TTC549 (cell line): ENCODE results near the gene ANTXR2.
"Not testable (repeated sequence)": the region's sequence is repeated elsewhere in the genome, so short reads cannot be mapped to it uniquely, and the experiment has no call there.

Experiments used
- FAIRE-seq: peaks from 2 replicates; lab custom pipeline; 2012; peaks lifted over from hg19 to GRCh38; lab: Jason Lieb, UNC

The ANTXR2 gene

GRCh38 chr4:80072744-80073472, at the start of gene ANTXR2:
ANTXR2 (minus strand) TSS chr4:80073229; CDS start chr4:80072560, 669 bp downstream.
- no peak for FAIRE-seq

GRCh38 chr4:80121815-80122214, 48.8 kb upstream of the ANTXR2 start:
- not testable (repeated sequence) for FAIRE-seq

- not testable (repeated sequence) for FAIRE-seq
These were observed 46.6 kb upstream of the ANTXR2 start for GRCh38 chr4:80119620-80120019.

GRCh38 chr4:80116516-80116915, 43.5 kb upstream of the ANTXR2 start:
- FAIRE-seq: no peak

- no peak for FAIRE-seq
These were observed 42.5 kb upstream of the ANTXR2 start for GRCh38 chr4:80115368-80116181.

- no peak for FAIRE-seq
These were observed 41.8 kb upstream of the ANTXR2 start for GRCh38 chr4:80114732-80115265.

GRCh38 chr4:80113615-80114014, 40.6 kb upstream of the ANTXR2 start:
- no peak for FAIRE-seq

GRCh38 chr4:80112236-80112635, 39.2 kb upstream of the ANTXR2 start:
- no peak for FAIRE-seq

- no peak for FAIRE-seq
These were observed 38.2 kb upstream of the ANTXR2 start for GRCh38 chr4:80111276-80111675.

GRCh38 chr4:80107374-80107773, 34.3 kb upstream of the ANTXR2 start:
- no peak for FAIRE-seq

- no peak for FAIRE-seq
These were observed 31.9 kb upstream of the ANTXR2 start for GRCh38 chr4:80104927-80105326.

- FAIRE-seq: no peak
These were observed 30.6 kb upstream of the ANTXR2 start for GRCh38 chr4:80103629-80104028.

GRCh38 chr4:80101792-80102116, 28.7 kb upstream of the ANTXR2 start:
- FAIRE-seq: no peak

GRCh38 chr4:80101071-80101791, 28.2 kb upstream of the ANTXR2 start:
- FAIRE-seq: no peak

- no peak for FAIRE-seq
These were observed 26.6 kb upstream of the ANTXR2 start for GRCh38 chr4:80099671-80100070.

GRCh38 chr4:80098635-80099034, 25.6 kb upstream of the ANTXR2 start:
- no peak for FAIRE-seq

GRCh38 chr4:80097400-80098177, 24.6 kb upstream of the ANTXR2 start:
- no peak for FAIRE-seq

GRCh38 chr4:80096175-80096850, 23.3 kb upstream of the ANTXR2 start:
- FAIRE-seq: no peak

GRCh38 chr4:80094191-80094590, 21.2 kb upstream of the ANTXR2 start:
- FAIRE-seq: no peak

- FAIRE-seq: no peak
These were observed 20.5 kb upstream of the ANTXR2 start for GRCh38 chr4:80093563-80093962.

GRCh38 chr4:80092847-80093246, 19.8 kb upstream of the ANTXR2 start:
- no peak for FAIRE-seq
